K562 (cell line): ENCODE data around the gene FAM117A. TPM values are rescaled to one million over a fixed set of nuclear protein-coding genes. Genes with fewer than 3 reads are reported as not detected.

ENCODE experiments used
- ARHGAP35 ChIP-seq: fragments of 450-650 bp; IDR thresholded peaks from 2 replicates; pipeline ENCODE4 v1.6.1; 2018; ENCODE audit not compliant: partially characterized antibody
- DNMT1 ChIP-seq: fragments of 450-650 bp; IDR thresholded peaks from 2 replicates; pipeline ENCODE4 v1.6.1; 2016; ENCODE audit warnings: antibody characterized with exemption, mild to moderate bottlenecking
- EHMT2 ChIP-seq: fragments of 450-650 bp; IDR thresholded peaks from 2 replicates; pipeline ENCODE4 v1.6.1; 2018; ENCODE audit warnings: antibody characterized with exemption
- ERF ChIP-seq: fragments of 450-650 bp; formaldehyde crosslinking; IDR thresholded peaks from 2 replicates; pipeline ENCODE4 v1.4.0; 2020; ENCODE audit warnings: mild to moderate bottlenecking, mixed read lengths
- HIVEP1 ChIP-seq: fragments of 250-450 bp; sonication (Bioruptor Pico); IDR thresholded peaks from 2 replicates; pipeline ENCODE4 v1.4.0; 2020; ENCODE audit warnings: mild to moderate bottlenecking
- HNRNPK ChIP-seq: fragments of 200-400 bp; formaldehyde crosslinking; IDR thresholded peaks from one replicate; pipeline ENCODE4 v1.6.1; 2018; ENCODE audit warnings: mild to moderate bottlenecking, low read depth, low read length; ENCODE audit not compliant: poor library complexity, severe bottlenecking
- KDM2B ChIP-seq: fragments of 250-450 bp; sonication (Bioruptor Pico); IDR thresholded peaks from 2 replicates; pipeline ENCODE4 v1.8.0; 2021; ENCODE audit warnings: mild to moderate bottlenecking, moderate library complexity
- KDM5B ChIP-seq: fragments of 200-600 bp; sonication (generic); IDR thresholded peaks from 2 replicates; pipeline ENCODE4 v1.6.1; 2012; ENCODE audit warnings: low read depth, mild to moderate bottlenecking, moderate library complexity, low read length, control low read depth, inconsistent platforms; ENCODE audit not compliant: insufficient replicate concordance
- PML ChIP-seq: IDR thresholded peaks from 2 replicates; pipeline ENCODE4 v1.6.1; 2012; ENCODE audit warnings: low read length, inconsistent platforms
- PTBP1 ChIP-seq: fragments of 200-400 bp; formaldehyde crosslinking; IDR thresholded peaks from 2 replicates; pipeline ENCODE4 v1.6.1; 2017; ENCODE audit warnings: low read depth, low read length
- RB1 ChIP-seq: fragments of 450-650 bp; IDR thresholded peaks from 2 replicates; pipeline ENCODE4 v1.6.1; 2017; ENCODE audit warnings: low read depth, mild to moderate bottlenecking
- RBM15 ChIP-seq: fragments of 200-400 bp; formaldehyde crosslinking; IDR thresholded peaks from 2 replicates; pipeline ENCODE4 v1.6.1; 2018; ENCODE audit warnings: mild to moderate bottlenecking, low read length, moderate library complexity; ENCODE audit not compliant: insufficient read depth
- SIN3A ChIP-seq, 2 experiments: fragments of 150-350 bp in 1 of 2; IDR thresholded peaks; 2 replicates each; pipeline ENCODE4 v1.6.1; 2011 to 2016; ENCODE audit warnings: borderline replicate concordance in 2 of 2, low read depth in 2 of 2, low read length in 2 of 2, mild to moderate bottlenecking in 2 of 2, moderate library complexity in 2 of 2; ENCODE audit not compliant: control insufficient read depth in 1 of 2
- ZBED1 ChIP-seq: IDR thresholded peaks from 2 replicates; pipeline ENCODE4 v1.6.1; 2014
- ZNF174 ChIP-seq: fragments of 250-450 bp; sonication (Bioruptor Pico); IDR thresholded peaks from 2 replicates; pipeline ENCODE4 v1.4.0; 2020; ENCODE audit warnings: mild to moderate bottlenecking
- ZNF589 ChIP-seq: fragments of 200-800 bp; sonication (Bioruptor generic); IDR thresholded peaks from 2 replicates; pipeline ENCODE4 v1.6.1; 2016; ENCODE audit warnings: low read depth, missing genetic modification characterization, missing compliant biosample characterization
- ZNF778 ChIP-seq: fragments of 450-650 bp; formaldehyde crosslinking; IDR thresholded peaks from 2 replicates; pipeline ENCODE4 v1.4.0; 2020; ENCODE audit warnings: mild to moderate bottlenecking, moderate library complexity
- ZSCAN29 ChIP-seq: fragments of 450-650 bp; IDR thresholded peaks from 2 replicates; pipeline ENCODE4 v1.6.1; 2017
- polyA plus RNA-seq, 8 experiments: library from polyadenylated mRNA; depleted of rRNA in 4 of 8; stranded (reverse) in 5 of 8; unstranded in 3 of 8; fragments of >200 nt; fragmentation: Nextera tagmentation in 2 of 8; fragmentation: Illumina TruSeq in 1 of 8; extraction: Ambion mirVana in 2 of 8; extraction: Trizol in 1 of 8; gene quantifications; 2 replicates each; pipeline versions ENCODE4 v1.2.1 to v1.2.3, GENCODE V29; 2011 to 2014; ENCODE audit warnings: inconsistent platforms in 1 of 8, missing spikeins in 1 of 8
- total RNA-seq, 7 experiments: library from RNA; depleted of rRNA in 6 of 7; stranded (reverse); fragments of >200 nt in 6 of 7; fragmentation: Illumina TruSeq in 2 of 7; extraction: Trizol in 2 of 7; gene quantifications; 2 replicates each; pipeline versions ENCODE4 v1.2.1 to v1.2.3, GENCODE V29; 2011 to 2021; ENCODE audit warnings: low replicate concordance in 1 of 7
- TF ChIP-seq, protein P1 (sequence below): fragments of 450-650 bp; formaldehyde crosslinking; IDR thresholded peaks from 2 replicates; pipeline ENCODE4 v1.4.0; 2020; ENCODE audit warnings: mild to moderate bottlenecking, mixed read lengths
- TF ChIP-seq, protein P2 (sequence below): fragments of 250-450 bp; sonication (Bioruptor Pico); IDR thresholded peaks from 2 replicates; pipeline ENCODE4 v1.5.0; 2022; ENCODE audit warnings: mild to moderate bottlenecking
- TF ChIP-seq, protein P3 (sequence below): fragments of 450-650 bp; formaldehyde crosslinking; IDR thresholded peaks from 2 replicates; pipeline ENCODE4 v1.4.0; 2022; ENCODE audit warnings: missing genetic modification characterization
- TF ChIP-seq, protein P4 (sequence below): sonication (generic); formaldehyde crosslinking; IDR thresholded peaks from 2 replicates; pipeline ENCODE4 v1.8.0; 2022; ENCODE audit warnings: mild to moderate bottlenecking, missing genetic modification reagents
- TF ChIP-seq, protein P5 (sequence below): sonication (generic); formaldehyde crosslinking; IDR thresholded peaks from 2 replicates; pipeline ENCODE4 v1.5.0; 2020; ENCODE audit warnings: missing genetic modification reagents

The FAM117A gene
- total and polyA plus RNA-seq, 9 of the 15 experiments (the other 6 are each of a cell fraction or from before 2014, with no cell fraction given), result 3.1 to 79.7 (median 36.6) TPM

DNA sequence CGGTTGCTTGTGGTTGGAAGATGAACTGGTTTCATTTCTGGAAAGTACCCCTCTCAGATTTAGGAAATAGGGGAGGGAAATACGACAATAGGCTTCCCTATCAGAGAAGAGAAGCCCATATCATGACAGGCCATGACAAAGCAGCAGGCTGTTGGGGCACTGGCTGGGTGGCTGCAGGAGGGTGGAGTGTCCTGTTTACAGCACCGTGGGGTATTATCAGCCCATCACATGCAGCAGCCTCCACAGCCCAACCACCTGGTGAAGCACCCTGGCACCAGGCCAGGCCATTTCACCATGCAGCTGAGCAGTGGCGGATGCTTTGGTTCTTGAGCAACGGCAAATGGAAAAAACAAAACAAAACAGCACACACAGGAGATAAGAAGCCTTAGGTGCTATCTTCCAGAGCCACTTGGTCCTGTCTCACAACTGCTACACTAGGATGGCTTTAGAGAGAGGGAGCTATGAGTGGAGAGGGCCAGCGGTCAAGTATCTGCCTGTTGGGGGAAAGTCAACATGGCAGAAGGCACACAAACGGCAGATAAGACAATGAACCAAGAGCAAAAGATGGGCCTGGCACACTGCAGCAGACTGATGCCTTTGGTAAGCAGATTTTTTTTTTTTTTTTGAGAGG is 24.2 kb downstream of the FAM117A start (continued):
- TF ChIP-seq, protein P1, sequence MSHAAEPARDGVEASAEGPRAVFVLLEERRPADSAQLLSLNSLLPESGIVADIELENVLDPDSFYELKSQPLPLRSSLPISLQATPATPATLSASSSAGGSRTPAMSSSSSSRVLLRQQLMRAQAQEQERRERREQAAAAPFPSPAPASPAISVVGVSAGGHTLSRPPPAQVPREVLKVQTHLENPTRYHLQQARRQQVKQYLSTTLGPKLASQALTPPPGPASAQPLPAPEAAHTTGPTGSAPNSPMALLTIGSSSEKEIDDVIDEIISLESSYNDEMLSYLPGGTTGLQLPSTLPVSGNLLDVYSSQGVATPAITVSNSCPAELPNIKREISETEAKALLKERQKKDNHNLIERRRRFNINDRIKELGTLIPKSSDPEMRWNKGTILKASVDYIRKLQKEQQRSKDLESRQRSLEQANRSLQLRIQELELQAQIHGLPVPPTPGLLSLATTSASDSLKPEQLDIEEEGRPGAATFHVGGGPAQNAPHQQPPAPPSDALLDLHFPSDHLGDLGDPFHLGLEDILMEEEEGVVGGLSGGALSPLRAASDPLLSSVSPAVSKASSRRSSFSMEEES, result peak; percentile 27
- TF ChIP-seq ZSCAN29 (0 out of 2 replicates have a peak, but pooled peaks have one; percentile 27), EHMT2 (peak; percentile 98), HNRNPK (no peak), SIN3A (IDR thresholded peaks at IDR 0.05; ENCODE audit: borderline replicate concordance in 2 of 2, control insufficient read depth in 1 of 2, low read depth in 2 of 2, low read length in 2 of 2) (peak; percentile 58 to 78; a peak in 2 of 4 replicates), PTBP1 (peak; percentile 85; the same call in 1 of the 2 replicates), HIVEP1 (peak; percentile 52; the same call in 1 of the 2 replicates), ZBED1 (peak; percentile 100), KDM5B (peak; percentile 56), RB1 (no peak), PML (peak; percentile 100), RBM15 (no peak), ERF (peak; percentile 97), ZNF174 (no peak), KDM2B (no peak), DNMT1 (no peak; the same call in 1 of the 2 replicates), ARHGAP35 (no peak), ZNF589 (peak; percentile 99), ZNF778 (CRISPR knock-in tag) (no peak)
- TF ChIP-seq, protein P2, sequence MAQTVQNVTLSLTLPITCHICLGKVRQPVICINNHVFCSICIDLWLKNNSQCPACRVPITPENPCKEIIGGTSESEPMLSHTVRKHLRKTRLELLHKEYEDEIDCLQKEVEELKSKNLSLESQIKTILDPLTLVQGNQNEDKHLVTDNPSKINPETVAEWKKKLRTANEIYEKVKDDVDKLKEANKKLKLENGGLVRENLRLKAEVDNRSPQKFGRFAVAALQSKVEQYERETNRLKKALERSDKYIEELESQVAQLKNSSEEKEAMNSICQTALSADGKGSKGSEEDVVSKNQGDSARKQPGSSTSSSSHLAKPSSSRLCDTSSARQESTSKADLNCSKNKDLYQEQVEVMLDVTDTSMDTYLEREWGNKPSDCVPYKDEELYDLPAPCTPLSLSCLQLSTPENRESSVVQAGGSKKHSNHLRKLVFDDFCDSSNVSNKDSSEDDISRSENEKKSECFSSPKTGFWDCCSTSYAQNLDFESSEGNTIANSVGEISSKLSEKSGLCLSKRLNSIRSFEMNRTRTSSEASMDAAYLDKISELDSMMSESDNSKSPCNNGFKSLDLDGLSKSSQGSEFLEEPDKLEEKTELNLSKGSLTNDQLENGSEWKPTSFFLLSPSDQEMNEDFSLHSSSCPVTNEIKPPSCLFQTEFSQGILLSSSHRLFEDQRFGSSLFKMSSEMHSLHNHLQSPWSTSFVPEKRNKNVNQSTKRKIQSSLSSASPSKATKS, result no peak
- TF ChIP-seq, protein P3, sequence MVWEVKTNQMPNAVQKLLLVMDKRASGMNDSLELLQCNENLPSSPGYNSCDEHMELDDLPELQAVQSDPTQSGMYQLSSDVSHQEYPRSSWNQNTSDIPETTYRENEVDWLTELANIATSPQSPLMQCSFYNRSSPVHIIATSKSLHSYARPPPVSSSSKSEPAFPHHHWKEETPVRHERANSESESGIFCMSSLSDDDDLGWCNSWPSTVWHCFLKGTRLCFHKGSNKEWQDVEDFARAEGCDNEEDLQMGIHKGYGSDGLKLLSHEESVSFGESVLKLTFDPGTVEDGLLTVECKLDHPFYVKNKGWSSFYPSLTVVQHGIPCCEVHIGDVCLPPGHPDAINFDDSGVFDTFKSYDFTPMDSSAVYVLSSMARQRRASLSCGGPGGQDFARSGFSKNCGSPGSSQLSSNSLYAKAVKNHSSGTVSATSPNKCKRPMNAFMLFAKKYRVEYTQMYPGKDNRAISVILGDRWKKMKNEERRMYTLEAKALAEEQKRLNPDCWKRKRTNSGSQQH, result peak; percentile 96
- TF ChIP-seq, protein P4, sequence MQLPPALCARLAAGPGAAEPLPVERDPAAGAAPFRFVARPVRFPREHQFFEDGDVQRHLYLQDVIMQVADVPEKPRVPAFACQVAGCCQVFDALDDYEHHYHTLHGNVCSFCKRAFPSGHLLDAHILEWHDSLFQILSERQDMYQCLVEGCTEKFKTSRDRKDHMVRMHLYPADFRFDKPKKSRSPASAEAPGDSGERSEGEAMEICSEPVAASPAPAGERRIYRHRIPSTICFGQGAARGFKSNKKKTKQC, result peak; percentile 74; the same call in 1 of the 2 replicates
- TF ChIP-seq, protein P5, sequence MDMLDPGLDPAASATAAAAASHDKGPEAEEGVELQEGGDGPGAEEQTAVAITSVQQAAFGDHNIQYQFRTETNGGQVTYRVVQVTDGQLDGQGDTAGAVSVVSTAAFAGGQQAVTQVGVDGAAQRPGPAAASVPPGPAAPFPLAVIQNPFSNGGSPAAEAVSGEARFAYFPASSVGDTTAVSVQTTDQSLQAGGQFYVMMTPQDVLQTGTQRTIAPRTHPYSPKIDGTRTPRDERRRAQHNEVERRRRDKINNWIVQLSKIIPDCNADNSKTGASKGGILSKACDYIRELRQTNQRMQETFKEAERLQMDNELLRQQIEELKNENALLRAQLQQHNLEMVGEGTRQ (CRISPR knock-in tag), result no peak
